Pancreas (tissue), 10 donors: Measurements from ENCODE around the gene WTAP. TPM values are rescaled to one million over a fixed set of nuclear protein-coding genes. Genes with fewer than 3 reads are reported as not detected.
A peak's percentile ranks its signal among the peaks of the same experiment; 100 is the strongest.

Source experiments
- ATAC-seq, 4 donors: fragments of 200-7000 bp; cut with Tn5 transposase; one replicate each; pipeline versions ENCODE4 v1.8.0 to v1.9.1; 2020; ENCODE audit warnings: mild to moderate bottlenecking in 4 of 4, moderate library complexity in 4 of 4
- DNase-seq, 6 donors: peaks; one replicate each; pipeline ENCODE4 v3.0.0-alpha.2; 2020
- FAIRE-seq: peaks from 2 replicates; lab custom pipeline; 2012; peaks lifted over from hg19 to GRCh38; lab: Jason Lieb, UNC
- H3K27ac ChIP-seq, 4 donors: fragments of 200-600 bp; sonication (generic); 1 replicate in 3 of 4; 2 replicates in 1 of 4; pipeline versions ENCODE4 v1.5.0 to v1.8.0; 2020
- H3K27me3 ChIP-seq, 4 donors: fragments of 200-600 bp; one replicate each; pipeline ENCODE4 v1.8.0; 2021
- H3K36me3 ChIP-seq, 3 donors: fragments of 200-600 bp; sonication (generic) in 1 of 3; one replicate each; pipeline versions ENCODE4 v1.5.0 to v1.8.0; 2020 to 2021
- H3K4me1 ChIP-seq, 3 donors: fragments of 200-600 bp; one replicate each; pipeline ENCODE4 v1.8.0; 2021
- H3K4me3 ChIP-seq, 4 donors: fragments of 200-600 bp; sonication (generic) in 2 of 4; one replicate each; pipeline versions ENCODE4 v1.5.0 to v1.8.0; 2020 to 2021
- H3K9me3 ChIP-seq, 4 donors: fragments of 200-600 bp; one replicate each; pipeline ENCODE4 v1.8.0; 2021
- CTCF ChIP-seq, 4 donors: fragments of 200-600 bp; sonication (generic) in 3 of 4; IDR thresholded peaks; one replicate each; pipeline versions ENCODE4 v1.5.0 to v1.8.0; 2021; ENCODE audit warnings: antibody characterized with exemption in 4 of 4
- WGBS, 2 donors: extraction: QIAGEN DNeasy Blood & Tissue Kit; methylation state at CpG; one replicate each; pipeline ENCODE4 v1.1.7; 2013; 5-methylcytosine and 5-hydroxymethylcytosine counted together
- intact Hi-C, 3 donors: fragments of 100-400 bp; cut with DNase I; formaldehyde crosslinking; loops; one replicate each; pipeline versions ENCODE4 v1.11.1 to v1.14.2; 2022
- polyA plus RNA-seq, 2 donors: library from polyadenylated mRNA; stranded (reverse); fragments of 200-250 nt; gene quantifications; one replicate each; pipeline ENCODE4 v1.2.3, GENCODE V29; 2013
- total RNA-seq, 6 donors: library from RNA; stranded (reverse); fragmentation: NEBNext Ultra II Directional in 4 of 6; extraction: Animal tissue kit (Norgen Biotek cat#: 25700) in 4 of 6; gene quantifications; one replicate each; pipeline versions ENCODE4 v1.2.1 to v1.2.4, GENCODE V29; 2021 to 2023
- donor health status: healthy with polysubstance abuse.
- donor health status: DM: no; HTN: no; CAD: no; lungs with moderate emphysema.
- donor health status: DM: no; HTN: no; CAD: no.
- donor health status: control.
- donor health status: control.
- donor health status: Bipolar disorder and iron deficiency.
- donor health status: DM: yes; HTN: yes; CAD: no.
- donor health status: DM: no; HTN: no; CAD: no.
- donor health status: DM: no; HTN: no; CAD: no.
- donor health status: DM: yes; HTN: yes; CAD: no.

Gene WTAP
- total and polyA plus RNA-seq, 8 donors: 35.6 to 85.6 (median 43.3) TPM

GRCh38 chr6:159715166-159715565, 12.1 kb upstream of the WTAP start:
- peaks cover 5 to 40% (median 22%) of the 10 kb centered on the region in 3 donors for H3K4me1 ChIP-seq
- H3K27me3 ChIP-seq: no peaks in the 10 kb centered on the region
- no peaks in the 10 kb centered on the region for H3K36me3 ChIP-seq
- peak overlapping the region in 3 of 4 donors; percentile 38 to 92 (median 90) for H3K27ac ChIP-seq
- intact Hi-C loops: no loop called here
- no peaks in the 10 kb centered on the region for H3K9me3 ChIP-seq
- FAIRE-seq (no peak), DNase-seq (no peak), ATAC-seq (no peak)
- TF ChIP-seq CTCF (IDR thresholded peaks at IDR 0.05): no peak
- H3K4me3 ChIP-seq: no peak overlapping the region
- WGBS, 2 donors: 79 to 82% methylated on average over 3 of the region's 3 CpGs

GRCh38 chr6:159715605-159716004, 11.7 kb upstream of the WTAP start:
- 95 to 99% methylated on average over 3 of the region's 3 CpGs for WGBS, 2 donors
- FAIRE-seq (no peak), ATAC-seq (no peak), DNase-seq (no peak)
- Histone ChIP-seq H3K4me1 (peaks cover 5 to 40% (median 22%) of the 10 kb centered on the region in 3 donors), H3K36me3 (no peaks in the 10 kb centered on the region), H3K27me3 (no peaks in the 10 kb centered on the region), H3K9me3 (no peaks in the 10 kb centered on the region), H3K27ac (peak overlapping the region in 3 of 4 donors; percentile 38 to 92 (median 90)), H3K4me3 (no peak overlapping the region)
- intact Hi-C loops: no loop called here
- TF ChIP-seq CTCF (IDR thresholded peaks at IDR 0.05): no peak

- peak; percentile 73 to 86 (median 78) for ATAC-seq
- Histone ChIP-seq H3K27me3 (no peaks in the 10 kb centered on the region), H3K4me3 (peak overlapping the region in 1 of 4 donors; percentile 15), H3K36me3 (no peaks in the 10 kb centered on the region), H3K4me1 (peaks cover 5 to 40% (median 22%) of the 10 kb centered on the region in 3 donors), H3K9me3 (no peaks in the 10 kb centered on the region), H3K27ac (peak overlapping the region in 3 of 4 donors; percentile 6 to 92 (median 90))
- peak in 3 of 6 donors; percentile 33 to 75 (median 59) for DNase-seq
- WGBS, 2 donors: 41 to 52% methylated on average over 5 of the region's 5 CpGs
- FAIRE-seq: no peak
- intact Hi-C loops: no loop called here
- TF ChIP-seq CTCF (IDR thresholded peaks at IDR 0.05): no peak
Observed at GRCh38 chr6:159716247-159717096, 10.8 kb upstream of the WTAP start.

GRCh38 chr6:159718634-159719033, 8.7 kb upstream of the WTAP start:
- ATAC-seq (no peak), DNase-seq (no peak), FAIRE-seq (no peak)
- H3K9me3 ChIP-seq: no peaks in the 10 kb centered on the region
- H3K27me3 ChIP-seq: no peaks in the 10 kb centered on the region
- whole genome bisulfite sequencing, 2 donors: 48 to 60% methylated on average over 3 of the region's 3 CpGs
- no peaks in the 10 kb centered on the region for H3K36me3 ChIP-seq
- H3K4me3 ChIP-seq: no peak overlapping the region
- intact Hi-C loops: no loop called here
- peaks cover 5 to 40% (median 22%) of the 10 kb centered on the region in 3 donors for H3K4me1 ChIP-seq
- H3K27ac ChIP-seq: peak overlapping the region in 2 of 4 donors; percentile 90 to 92
- no peak for TF ChIP-seq CTCF (IDR thresholded peaks at IDR 0.05)

GRCh38 chr6:159719287-159719686, 8.0 kb upstream of the WTAP start:
- H3K4me1 ChIP-seq: peaks cover 2 to 33% (median 22%) of the 10 kb centered on the region in 3 donors
- ATAC-seq (no peak), DNase-seq (no peak), FAIRE-seq (no peak)
- no peak for TF ChIP-seq CTCF (IDR thresholded peaks at IDR 0.05)
- no peaks in the 10 kb centered on the region for H3K27me3 ChIP-seq
- no peaks in the 10 kb centered on the region for H3K36me3 ChIP-seq
- H3K27ac ChIP-seq: peak overlapping the region in 1 of 4 donors; percentile 90
- WGBS, 2 donors: 96% methylated on average over 7 of the region's 7 CpGs
- H3K4me3 ChIP-seq: no peak overlapping the region
- H3K9me3 ChIP-seq: no peaks in the 10 kb centered on the region
- intact Hi-C loops: no loop called here
